Measurements from ENCODE around the gene ACCS.

Gene ACCS

DNA sequence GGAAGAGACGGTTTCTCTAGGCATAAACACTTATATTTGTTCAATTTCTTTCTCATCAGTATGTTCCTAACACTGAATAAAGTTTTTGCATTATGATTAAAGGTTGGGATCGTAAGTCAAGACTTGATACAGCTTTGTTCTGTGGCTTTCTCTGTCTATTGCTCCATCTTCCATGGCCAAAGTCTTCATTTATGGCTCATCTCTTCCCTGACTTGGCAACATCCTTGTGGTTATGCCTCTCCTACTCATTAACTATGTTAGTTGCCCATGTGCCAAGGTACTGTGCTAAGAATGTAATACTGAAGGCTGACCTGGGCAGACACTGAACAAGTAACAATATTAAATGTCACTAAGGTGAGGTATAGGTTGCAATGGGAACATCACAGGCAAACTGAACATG is 19.9 kb upstream of the ACCS start:
- no peak for ATAC-seq

DNA sequence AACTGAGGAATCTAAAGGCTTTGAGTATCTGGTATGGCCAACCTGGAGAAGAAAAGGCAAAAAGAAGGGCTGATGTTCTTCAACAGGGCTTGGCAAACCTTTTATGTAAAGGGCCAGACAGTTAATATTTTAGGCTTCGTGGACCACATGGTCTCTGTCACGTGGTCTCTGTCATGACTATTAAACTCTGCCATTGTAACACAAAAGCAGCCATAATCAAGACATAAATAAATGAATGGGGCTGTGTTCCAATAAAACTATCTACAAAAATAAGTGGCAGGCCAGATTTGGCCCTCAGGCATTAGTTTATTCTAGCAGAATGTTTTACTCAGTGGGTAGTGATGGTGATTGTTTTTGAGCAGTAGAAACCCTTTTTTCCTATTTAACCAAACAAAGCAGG is 18.8 kb upstream of the ACCS start:
- no peak for ATAC-seq

DNA sequence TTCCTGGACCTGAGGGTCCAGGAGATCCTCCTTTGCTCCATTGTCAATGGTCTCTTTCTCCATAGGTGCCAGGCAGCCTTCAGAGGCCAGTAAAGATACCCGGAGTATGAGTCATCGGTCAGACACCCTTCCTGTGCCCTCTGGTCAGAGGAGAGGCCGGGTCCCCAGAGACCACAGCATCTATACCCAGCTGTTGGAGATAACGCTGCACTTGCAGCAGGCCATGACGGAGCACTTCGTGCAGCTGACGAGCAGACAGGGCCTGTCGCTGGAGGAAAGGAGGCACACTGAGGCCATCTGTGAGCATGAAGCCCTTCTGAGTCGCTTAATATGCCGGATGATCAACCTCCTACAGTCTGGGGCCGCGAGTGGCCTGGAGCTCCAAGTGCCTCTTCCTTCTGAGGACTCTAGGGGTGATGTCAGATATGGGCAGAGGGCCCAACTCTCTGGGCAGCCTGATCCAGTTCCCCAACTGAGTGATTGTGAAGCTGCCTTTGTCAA is 18.1 kb upstream of the ACCS start, which contains the start of gene ACCSL:
Gene ACCSL, plus strand, starts transcription at position 51 of the 501 bp plus-strand sequence. Its CDS starts 56 bp downstream, at position 107.
- no peak for ATAC-seq

DNA sequence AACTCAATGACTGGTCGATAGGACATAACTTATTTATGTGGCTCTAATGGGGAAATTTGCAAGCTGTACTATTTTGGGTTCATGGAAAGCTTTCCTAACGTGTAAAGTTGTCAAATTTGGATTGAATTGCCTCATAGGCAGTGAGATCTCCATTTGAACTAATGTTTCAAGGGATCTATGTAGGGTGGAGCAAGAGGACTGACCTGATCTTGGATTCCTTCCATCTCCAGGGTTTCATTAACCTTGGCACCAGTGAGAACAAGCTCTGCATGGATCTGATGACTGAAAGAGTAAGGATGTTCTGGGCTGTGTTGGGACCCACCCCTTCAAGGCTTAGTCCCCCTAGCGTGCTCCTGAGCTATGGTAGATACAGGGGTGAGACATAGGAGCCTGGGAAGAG is 16.2 kb upstream of the ACCS start:
- no peak for ATAC-seq

DNA sequence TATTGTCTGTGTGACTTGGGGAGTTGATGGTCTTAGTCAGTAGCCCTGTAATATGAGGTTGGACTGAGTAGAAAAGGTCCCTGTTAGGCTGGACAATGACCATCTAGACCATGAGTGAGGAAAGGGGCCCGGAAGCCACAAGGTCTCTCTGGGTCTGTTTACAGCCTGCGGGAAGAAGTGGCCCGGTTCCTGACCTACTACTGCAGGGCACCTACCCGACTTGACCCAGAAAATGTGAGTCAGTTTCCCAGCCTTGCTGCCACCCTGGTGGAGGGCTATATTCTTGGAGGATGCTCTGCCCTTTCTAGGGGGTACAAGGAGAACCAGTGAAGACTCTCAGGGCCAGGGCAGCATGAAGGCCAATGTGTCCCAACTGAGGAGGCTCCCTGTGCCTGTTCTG is 14.9 kb upstream of the ACCS start:
- ATAC-seq, result no peak

DNA sequence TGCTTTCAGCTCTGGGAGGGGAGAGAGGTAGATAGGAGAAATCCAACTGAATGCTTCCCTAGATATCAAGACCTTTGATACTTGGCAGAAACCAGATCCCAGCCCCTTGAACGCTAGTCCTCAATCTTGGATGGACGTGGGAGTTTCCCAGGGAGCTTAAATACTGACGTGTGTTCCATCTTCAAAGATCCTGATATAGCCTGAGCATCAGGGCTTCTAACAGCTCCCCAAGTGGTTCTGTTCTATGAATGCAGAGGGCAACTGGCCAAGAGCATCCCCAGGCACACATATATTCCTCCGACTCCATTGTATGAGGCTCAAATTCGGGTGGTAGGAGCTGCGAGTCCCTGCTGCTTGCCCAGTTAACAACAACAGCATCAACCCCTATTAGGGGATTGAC is 8.7 kb upstream of the ACCS start:
- ATAC-seq, result no peak

DNA sequence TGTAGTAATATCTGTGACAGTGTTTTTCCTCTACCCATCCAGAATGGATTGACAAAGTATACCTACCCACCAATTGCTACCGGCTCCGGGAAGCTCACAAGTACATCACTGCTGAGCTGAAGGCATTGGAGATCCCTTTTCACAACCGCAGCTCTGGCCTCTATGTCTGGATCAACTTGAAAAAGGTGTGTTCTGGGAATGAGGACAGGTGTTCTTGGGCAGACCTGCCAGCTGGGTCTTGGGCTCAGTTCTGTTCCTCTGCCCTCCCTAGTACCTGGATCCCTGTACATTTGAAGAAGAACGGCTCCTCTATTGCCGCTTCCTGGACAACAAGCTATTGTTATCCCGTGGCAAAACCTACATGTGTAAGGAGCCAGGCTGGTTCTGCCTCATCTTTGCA is 7.8 kb upstream of the ACCS start:
- no peak for ATAC-seq

DNA sequence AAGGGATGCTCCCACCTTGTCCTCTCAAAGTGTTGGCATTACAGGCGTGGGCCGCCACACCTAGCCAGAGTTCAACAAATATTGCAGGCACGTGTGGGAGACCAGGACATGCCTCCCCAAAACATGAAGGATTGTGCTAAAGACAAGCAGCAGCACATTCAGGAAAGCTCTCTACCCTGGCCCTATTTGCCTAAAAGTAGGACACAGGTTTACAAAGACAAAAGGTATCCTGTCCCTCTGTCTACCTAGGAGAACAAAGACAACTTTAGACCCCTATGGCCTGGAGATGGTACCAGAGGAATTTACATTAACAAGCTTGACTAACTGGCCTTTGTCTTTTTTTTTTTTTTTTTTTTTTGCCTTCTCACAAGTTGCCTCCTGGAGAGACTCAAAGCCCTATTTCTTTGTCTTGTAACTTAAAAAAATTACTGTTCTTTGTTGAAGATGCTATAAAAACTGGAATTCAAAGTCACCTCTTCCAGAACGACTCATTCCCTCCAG is 859 bp upstream of the ACCS start:
- no peak for ATAC-seq

DNA sequence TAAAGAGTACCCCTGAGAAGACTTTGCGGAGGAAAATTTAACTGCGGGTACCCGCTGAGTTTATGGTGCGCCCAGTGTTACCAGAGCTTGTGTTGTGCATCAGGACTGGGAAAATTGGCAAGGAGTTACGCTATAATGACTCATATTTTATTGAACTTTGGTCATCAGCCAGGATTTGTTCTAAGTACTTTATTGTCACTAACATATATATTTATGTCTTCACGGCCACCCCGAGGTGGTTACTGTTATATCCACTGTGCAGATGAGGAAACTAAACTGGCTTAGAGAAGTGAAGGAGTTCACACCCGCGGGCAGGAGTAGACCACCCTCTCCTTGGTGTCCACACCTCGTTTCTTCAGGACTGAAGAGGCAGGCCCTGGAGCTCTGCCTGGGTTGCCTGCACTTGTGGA is 667 bp downstream of the ACCS start:
- ATAC-seq, result no peak

DNA sequence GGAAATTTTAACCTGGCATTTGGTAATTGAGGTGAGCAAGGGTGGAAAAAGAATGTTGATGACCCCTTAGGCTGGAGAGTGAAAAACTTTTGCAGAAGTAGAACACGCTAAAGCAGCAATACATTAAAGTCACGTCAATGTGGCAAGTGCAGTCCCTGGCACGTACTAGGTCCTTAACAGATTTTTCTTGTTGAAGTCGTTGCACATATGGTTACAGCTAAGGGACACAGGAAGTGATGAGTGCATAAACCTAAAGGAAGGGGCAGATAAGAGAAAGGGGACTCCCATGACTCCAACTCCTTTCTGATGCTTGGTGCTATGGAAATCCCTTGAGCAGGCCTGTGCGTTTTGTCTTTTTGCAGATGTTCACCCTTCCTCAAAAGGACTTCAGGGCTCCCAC is 1.2 kb downstream of the ACCS start:
- no peak for ATAC-seq

DNA sequence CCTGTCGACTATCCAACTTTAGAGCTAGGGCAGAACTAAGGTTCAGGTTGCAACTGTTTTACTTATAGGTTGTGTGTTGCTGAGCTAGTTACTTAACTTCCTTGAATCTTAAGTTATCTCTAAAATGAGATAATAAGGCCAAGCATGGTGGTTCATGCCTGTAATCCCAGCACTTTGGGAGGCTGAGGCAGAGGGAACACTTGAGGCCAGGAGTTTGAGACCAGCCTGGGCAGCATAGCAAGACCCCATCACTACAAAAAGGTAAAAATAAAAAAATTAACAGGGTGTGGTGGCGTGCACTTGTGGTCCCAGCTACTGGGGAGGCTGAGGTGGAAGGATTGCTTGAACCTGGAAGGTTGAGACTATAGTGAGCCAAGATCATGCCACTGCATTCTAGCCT is 2.1 kb downstream of the ACCS start:
- no peak for ATAC-seq

DNA sequence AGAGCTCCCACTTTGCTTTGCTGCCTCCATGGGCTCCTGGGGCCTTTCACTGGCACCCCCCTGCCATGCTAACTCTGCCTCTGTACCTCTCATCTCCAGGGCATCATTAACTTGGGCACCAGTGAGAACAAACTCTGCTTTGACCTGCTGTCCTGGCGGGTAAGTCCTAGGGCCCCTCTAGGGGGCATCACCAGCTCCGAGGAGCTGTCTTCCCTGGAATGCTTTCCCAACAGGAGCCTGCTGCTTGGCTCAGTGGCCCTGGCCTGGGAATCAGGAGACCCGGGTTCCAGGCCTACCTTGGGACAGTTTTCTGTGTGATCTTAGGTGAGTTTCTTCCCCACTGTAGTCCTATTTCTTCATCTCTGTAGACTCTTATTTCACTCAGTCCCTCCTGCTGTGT is 5.1 kb downstream of the ACCS start:
- ATAC-seq, result no peak

DNA sequence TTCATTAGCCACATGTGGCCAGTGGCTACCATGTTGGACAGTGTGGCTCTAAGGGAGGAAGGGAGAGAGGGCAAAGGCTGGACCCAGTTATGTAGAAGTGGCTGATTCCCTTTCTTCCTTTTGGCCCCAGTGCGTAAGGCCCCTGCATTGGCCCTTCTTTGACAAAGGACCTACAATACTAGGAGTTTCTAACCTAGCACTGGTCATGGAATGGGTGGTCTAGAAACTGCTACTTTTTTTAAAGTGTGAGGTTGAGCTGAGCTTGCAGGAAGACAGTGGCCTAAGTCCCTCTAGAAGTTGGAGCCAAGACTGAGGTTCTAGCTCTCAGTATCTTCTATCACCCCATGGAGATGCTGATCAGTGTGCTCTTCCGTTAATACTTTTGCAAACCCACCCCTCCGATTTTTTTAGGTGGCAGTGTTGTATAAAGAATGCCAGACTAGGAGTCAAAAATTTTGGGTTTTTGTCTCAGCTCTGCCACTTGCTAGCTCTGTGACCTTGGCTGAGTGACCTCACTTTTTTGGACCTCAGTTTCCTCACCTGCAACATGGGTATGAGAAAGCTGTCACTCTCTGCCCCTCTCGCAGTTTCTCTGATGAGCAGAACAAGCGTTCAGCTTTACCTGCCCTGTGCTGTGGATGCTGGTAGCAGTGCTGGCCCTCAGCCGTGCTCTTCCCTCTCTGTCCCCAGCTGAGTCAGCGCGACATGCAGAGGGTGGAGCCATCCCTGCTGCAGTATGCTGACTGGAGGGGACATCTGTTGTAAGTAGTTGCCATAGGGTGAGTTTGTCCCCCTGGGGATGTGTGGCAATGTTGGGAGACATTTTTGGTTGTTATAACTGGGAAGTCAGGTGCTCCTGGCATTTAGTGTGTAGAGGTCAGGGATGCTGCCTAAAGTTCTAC is 6.9 kb downstream of the ACCS start:
- ATAC-seq, result no peak

DNA sequence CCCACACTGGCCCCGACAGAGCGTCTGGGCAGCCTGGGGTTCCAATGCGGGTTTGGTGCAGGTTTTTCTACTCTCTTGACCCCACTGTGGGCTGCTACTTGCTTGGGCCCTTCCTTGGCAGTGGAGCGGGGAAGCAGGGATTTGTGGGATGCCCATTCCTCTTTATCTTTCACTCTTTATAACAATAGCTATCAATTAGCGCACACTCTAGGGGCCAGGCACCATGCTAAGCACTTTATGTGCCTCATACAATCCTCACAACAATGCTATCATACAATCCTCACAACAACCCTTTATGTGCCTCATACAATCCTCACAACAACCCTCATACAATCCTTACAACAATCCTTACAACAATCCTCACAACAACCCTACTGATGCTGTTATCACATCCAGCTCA is 12.7 kb downstream of the ACCS start:
- ATAC-seq, result no peak

DNA sequence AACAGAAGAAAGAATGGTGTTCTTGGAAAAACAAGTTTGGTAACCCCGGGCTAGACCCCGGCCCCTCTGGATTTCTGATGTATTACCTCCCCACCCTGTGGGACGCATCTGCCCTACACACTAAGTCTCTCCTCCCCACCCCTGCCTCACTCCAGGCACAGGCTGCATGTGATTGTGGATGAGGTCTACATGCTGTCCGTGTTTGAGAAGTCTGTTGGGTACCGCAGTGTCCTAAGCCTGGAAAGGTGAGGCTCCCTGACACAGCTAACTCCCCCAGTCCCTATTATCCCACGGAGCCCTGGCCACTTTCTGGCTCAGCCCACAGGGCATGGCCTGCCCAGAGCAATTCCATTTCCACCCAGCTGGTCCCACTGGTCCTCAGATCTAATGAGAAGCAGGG is 13.3 kb downstream of the ACCS start:
- no peak for ATAC-seq

DNA sequence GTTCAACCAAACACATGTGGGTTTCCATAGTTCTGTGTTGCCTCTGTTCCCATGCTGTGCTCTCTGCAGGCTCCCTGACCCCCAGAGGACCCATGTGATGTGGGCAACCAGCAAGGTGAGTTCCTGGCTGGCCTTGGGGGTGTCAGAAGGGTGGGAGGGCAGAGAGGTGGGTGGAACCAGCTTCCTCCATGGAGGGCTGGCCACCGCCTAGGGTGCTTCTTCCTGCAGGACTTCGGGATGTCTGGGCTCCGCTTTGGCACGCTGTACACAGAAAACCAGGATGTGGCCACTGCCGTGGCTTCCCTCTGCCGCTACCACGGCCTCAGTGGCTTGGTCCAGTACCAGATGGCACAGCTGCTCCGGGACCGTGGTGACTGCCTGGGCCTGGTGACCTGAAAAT is 14.9 kb downstream of the ACCS start:
- no peak for ATAC-seq

DNA sequence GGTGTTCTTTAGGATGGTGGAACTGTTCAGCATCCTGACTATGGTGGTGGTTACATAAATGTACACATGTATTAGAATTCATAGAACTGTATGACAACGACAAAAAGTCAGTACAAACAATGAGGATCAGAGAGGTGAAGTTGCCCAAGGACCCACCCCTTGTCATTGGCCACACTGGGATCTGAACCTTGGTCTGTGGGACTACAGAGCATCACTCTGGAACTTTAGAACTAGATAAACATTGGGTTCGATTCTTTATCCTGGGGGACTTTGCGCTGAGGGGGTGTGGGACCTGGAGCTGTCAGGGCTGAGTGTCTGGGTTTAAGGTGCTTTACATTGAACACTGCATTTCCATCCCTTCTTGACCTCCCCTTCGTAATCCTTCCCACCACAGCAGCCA is 16.6 kb downstream of the ACCS start:
- ATAC-seq, result no peak

DNA sequence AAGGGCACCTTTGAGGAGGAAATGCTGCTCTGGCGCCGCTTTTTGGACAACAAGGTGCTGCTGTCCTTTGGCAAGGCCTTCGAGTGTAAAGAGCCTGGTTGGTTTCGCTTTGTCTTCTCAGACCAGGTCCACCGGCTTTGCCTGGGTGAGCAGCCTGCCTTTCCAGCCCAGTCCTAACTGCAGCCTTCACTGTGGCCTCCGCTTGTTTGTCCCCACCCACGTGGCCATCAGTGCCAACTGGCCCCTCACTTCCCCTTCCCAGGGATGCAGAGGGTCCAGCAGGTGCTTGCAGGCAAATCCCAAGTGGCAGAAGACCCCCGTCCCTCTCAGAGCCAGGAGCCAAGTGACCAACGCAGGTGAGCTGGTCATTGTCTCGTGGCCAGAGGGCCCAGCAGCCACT is 17.4 kb downstream of the ACCS start:
- no peak for ATAC-seq

DNA sequence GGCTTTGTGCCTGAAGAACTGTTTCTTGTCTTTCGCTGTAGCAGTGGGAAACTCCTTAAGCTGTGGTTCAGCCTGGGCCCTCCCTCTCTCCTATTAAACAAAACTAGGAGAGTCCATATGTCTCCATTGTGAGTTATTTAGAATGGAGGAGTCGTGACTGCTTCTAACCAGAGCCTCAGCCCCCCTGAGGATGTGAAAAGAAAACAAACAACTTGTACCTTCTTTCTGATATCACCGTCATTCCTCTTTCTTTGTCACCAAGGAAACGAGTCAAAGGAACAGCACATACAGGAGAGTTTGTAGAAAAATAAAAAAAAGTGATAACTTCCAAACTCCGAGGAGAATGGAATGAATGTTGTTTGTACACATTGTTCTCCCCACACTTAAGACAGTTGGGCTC is 17.8 kb downstream of the ACCS start:
- ATAC-seq, result no peak

DNA sequence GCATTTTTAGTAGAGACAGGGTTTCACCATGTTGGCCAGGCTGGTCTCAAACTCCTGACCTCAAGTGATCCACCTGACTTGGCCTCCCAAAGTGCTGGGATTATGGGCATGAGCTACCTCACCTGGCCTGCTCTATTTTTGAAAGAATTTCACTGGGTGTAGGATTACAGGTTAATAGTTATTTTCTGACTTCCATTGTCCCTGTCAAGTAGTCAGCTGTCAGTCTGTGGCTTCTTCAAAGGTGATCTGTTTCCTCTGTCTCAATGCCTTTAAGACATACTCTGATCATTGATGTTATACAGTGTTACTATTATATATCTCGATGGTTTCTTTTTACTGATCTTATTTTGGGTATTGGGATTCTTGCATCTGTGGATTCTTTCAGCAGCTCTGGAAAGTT is 19.3 kb downstream of the ACCS start:
- ATAC-seq, result no peak

DNA sequence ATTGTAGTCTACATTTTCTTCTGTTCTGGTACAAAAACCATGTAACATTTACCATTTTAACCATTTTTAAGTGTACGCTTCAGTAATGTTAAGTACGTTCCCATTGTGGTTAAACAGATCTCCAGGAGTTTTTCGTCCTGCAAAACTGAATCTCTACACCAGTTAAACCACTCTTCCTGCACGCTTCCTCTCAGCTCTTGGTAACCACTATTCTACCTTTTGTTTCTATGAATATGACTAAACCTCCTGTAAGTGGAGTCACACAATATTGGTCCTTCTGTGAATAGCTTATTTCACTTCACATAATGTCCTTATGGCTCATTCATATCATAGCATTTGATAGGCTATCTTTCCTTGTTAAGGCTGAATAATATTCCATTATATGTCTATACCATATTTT is 22.3 kb downstream of the ACCS start:
- no peak for ATAC-seq

DNA sequence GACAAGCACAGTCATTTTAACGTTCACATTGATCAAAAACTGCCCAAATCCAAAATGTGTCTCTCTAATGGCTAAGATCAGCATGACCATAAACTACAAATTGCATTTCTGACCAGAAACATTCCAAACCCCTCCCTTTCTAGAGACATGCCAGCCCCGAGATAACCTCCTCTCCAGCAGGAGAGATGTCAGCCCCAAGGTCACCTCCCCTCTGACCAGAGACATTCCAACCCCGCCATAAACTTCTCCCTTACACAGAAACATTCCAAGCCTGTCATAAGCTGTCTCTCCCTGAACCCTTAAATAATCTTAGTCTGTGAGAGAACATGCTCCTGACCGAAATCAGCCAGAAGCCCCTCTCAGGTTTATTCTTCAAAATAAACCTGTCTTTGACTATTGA is 22.8 kb downstream of the ACCS start:
- ATAC-seq, result no peak

DNA sequence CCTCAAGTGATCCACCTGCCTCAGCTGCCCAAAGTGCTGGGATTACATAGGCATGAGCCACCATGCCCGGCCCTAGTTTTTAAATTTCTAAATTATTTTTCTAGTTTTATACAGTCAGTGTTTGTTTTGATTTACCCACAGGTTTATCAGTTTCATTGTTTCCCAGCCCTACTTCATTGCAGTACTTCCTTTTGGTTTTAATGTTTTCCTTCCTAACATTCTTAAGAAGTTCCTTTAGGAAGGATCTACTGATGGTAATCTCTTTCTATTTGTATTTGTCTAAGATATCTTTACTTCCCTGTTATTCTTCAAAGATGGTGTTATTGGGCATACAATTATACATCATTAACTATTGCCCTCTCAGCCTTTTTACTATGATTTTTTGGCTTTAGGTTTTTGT is 24.5 kb downstream of the ACCS start:
- ATAC-seq, result no peak

DNA sequence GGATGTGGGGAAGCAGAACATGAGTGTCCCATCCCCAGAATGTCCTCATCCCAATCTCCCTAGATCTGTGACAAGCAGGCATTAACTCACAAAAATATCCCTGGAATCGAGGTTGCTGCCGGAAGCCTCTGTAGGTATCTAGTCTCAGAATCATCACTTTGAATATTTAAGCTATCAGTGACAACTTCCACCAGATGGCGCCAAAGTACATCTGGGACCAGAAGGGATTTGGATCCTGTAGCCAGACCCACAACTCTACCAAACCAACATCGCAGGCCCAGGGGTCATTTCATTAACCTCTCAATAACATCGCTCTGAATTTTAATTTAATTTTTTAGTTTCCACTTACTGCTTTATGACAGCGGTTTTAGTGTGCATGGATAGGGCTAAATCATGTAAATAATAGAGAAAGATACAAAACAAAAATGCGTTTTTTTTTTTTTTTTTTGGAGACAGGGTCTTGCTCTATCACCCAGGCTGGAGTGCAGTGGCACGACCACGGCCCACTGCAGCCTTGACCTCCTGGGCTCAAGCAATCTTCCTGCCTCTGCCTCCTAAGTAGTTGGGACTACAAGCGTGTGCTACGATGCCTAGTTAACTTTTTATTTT is 28.3 kb downstream of the ACCS start:
- ATAC-seq, result peak; percentile 29 to 49

Measured in activated CD4-positive, CD25-positive, alpha-beta regulatory T cell treated with anti-CD3 and anti-CD28 coated beads, Interleukin-2, amount 50 U/mL, for 24 hours (primary cell).